HG03571 (cell line): ENCODE measurements around the gene CNTN6.
"Not testable (repeated sequence)": the region's sequence is repeated elsewhere in the genome, so short reads cannot be mapped to it uniquely, and the experiment has no call there.

ENCODE experiments used
- ATAC-seq: cut with Tn5 transposase; IDR thresholded peaks from one replicate; pipeline ENCODE4 v1.9.1; 2021; ENCODE audit not compliant: unreplicated experiment

CNTN6 gene

DNA sequence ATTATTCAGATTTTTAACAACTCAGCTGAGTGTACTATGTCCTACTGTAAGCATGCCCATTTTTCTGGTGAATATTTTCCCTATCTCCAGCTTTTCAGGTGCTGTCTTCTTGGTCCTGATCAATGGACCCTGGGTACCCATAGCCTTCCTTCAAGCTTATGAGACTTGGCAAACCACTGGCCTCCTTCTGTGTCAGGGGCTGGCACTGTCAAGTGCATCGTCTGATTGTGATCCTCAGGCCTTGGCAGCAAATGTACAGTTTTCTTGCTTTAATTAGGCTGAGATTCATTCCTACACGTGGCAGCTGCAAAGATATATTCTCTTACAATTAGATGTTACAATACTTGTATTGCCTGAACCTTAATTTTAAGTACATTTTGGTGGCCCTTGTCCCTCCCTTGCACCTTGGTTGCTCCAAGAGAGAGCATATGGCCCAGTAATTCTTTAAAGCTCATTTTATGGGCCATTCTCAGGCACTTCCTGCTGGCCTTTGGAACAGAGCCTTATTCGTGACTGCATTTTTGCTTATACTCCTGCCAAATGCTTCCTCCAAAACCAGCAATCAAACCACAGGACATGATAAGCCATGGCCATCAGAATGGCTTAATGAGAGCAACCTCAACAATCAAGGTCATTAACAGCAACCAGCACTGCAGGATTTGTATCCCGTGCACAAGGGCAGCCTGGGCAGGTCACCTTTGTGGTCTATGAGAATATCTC lies 179.9 kb downstream of the CNTN6 start:
- ATAC-seq = no peak

DNA sequence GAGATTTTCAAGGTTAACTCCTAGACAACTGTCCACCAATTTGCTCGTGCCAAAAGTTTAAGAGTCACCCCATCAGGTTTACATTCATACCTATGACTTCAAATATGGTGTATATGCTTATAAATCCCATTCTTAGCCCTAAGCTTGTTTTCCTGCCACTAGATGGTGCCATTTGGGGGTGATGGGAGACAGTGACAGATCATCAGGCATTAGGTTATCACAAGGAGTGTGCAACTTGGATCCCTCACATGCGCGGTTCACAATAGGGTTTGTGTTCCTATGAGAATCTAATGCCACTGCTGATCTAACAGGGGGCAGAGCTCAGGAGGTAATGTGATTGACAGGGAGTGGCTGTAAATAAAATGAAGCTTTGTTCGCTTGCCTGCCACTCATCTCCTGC lies 182.7 kb downstream of the CNTN6 start:
- no peak for ATAC-seq

DNA sequence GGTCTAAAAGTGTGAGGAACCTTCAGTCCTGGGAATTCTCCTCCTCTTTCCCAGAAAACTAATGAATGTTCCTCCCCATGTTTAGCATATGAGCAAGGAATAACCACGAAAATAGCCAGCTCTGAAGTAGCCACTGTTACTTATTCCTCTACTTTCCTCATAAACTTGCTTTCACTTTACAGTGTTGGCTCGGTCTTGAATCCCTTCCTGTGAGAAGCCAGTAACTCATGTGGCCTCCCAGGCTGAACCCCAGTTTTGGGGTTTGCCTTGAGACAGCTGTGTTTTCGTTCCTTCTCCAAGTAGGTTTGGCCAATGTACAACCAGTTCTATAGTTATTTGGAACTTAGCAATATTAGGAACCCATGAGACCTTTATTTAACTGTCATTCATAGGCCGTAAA lies 195.0 kb downstream of the CNTN6 start:
- no peak for ATAC-seq

DNA sequence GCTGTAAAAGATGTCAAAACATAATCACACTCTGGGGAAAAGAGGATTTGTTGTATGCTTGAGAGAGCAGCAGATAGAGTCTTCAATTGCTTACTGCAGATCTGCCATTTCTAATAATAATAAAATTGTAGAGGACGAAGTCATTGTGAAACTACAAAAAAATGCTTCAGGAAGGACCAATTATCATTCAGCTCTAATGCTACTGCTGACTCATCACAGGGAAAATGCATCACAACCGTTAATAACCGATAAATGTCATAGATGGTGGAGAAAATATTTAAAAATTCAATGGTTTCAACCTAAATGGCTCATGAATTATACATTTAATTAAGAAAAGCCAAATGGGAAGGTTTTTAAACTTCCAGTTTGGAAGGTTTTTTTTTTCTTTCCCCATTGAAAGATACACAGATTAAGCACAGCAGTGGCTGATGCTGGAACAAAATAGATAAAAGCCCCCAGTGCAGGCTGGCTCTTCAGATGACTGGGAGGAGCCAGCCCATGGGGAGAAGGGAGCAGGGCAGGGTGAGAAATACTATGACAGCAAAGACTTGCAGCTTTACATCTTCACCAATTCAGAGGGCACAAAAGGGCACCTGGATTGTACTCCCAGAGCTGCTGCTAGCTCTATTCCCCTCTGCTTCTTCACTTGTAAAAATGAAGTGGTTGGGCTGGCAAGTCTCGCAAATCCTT lies 196.1 kb downstream of the CNTN6 start:
- ATAC-seq = no peak

DNA sequence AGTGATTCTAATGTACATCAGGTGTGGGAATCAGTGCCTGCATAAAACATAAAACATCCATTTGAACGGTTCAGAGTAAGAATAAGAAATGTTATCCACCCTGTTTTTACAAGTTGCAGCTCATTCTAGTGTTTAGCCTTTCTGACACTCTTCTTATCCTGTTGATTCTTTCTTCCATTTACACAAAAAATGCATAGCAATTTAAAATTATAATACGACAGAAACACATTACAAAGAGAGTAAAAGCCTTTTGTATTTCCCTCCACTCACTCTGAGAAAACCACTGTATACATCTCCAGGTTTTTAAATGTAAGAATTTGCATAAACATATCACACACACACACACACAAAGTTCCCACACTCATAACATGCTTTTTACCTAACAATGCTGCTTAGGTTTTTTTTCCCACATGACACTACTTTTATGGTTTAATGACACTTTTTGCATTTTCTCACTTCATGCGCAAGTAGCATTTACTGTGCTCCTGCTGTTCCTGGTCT lies 199.8 kb downstream of the CNTN6 start:
- no peak for ATAC-seq

DNA sequence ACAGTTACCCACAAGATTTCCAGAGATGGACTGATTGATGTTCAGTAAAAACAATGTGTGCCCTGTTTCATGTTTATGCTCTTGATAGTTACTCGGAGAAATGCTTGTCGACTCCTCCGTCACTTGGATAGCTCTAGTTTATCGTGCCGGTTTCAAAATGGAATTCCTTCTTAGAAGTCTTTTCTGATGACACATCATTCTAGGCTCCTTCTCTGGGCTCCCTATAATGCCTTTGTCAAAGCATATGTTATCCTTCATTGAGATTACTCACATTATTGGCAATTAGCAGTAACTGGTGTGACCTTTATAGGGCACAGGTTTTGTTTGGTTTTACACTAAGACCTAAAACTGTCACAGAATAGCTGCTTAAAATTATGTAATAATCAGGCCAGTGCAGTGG lies 201.8 kb downstream of the CNTN6 start:
- no peak for ATAC-seq

DNA sequence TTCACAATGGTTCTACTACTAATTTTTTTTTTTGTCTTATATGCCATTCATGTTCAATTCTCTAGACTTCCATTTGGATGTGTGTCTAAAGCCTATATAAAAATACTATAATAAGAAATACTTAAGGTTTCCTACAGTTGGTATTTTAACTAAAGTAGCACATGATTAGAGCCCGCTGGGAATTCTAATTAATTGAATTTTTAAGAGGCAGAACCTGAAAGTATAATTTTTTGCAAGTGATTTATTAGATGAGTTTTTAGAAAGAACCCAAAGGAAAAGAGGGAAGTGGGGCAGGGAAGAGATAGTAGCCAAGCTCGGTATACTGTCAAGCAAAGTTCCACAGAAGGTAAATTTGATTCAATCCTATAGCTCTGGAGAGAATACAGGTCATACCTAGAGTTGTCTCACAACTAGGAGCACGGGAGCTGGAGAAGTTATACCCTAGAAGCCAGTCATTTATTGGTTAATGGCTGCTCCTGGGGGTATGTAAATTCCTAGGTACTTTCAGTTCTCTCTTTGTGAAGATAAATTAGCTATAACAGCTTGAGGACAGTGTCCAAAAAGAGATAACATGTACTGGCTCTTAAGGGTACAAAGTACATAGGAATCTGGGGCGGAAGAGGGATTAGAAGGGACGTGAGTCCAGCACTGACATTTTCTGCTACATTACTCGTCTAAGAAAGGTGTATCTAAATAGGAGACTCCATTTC lies 225.6 kb downstream of the CNTN6 start:
- no peak for ATAC-seq

DNA sequence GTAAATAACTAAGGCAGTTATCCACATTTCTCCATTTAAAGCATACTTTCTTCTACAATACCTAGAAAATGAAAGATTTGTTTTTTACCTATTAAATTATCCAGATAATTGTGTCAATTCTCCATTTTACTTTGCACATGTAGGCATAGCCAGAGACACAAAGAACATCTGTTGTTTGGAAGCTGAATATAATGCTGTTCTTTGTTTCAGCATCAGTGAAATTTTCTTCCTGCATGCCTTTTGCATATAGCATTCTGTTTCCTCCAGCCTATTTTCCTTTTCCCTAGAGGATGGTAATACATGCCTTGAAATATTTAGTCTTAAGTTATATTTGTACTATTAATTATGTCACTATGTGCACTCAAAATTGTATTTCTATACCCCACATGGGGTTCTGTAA lies 233.7 kb downstream of the CNTN6 start:
- ATAC-seq = no peak

DNA sequence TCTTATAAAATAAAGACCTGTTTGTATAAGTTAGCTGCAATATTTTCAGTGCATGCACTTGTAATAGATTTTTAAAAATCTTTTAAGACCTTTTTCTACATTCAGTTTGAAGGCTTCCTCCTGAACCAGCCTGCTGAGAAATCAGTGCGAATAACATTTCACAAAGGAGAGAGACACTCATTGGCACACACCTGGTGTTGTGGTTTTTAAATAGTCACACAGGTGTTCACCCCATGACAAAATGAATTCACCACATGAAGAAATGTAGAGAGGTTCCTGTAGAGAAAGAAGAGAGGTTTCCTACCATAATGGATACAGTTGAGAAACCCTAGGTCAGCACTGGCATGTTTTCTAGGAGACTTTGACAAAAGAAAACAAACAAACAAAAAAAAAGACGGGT lies 237.3 kb downstream of the CNTN6 start:
- ATAC-seq = no peak

DNA sequence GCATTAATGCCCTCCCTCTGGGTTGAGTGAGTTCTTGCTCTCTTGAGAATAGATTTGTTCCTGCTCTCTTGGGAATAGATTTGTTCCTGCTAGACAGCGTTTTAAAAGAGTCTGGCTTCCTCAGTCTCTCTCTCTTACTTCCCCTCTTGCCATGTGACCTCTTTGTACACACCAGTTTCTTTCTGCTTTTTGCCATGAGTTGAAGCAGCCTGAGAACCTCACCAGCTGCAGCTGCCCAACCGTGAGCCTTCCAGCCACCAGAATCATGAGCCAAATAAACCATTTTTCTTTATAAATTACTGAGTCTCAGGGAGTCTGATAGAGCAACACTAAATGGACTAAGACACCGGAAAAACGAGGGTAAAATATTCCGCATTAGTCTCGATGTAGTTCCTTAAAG lies 253.6 kb downstream of the CNTN6 start:
- ATAC-seq = no peak

DNA sequence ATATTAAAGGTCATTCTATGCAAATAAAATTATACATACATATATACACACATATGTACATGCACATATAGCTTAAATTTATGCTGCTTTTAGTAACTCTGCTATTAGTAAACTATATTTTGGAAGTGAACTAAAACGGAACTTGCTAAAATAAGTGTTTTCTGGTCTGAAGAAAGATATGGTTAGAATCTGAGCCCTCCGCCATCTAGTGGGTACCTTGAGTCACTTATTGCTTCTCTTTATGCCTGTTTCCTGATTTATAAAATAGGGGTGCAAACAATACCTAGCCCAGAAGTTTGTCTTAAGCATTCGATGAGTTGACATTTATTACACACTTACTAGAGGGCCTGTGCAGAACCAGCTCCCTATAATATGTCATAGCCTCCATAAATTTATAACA lies 255.7 kb downstream of the CNTN6 start:
- no peak for ATAC-seq

DNA sequence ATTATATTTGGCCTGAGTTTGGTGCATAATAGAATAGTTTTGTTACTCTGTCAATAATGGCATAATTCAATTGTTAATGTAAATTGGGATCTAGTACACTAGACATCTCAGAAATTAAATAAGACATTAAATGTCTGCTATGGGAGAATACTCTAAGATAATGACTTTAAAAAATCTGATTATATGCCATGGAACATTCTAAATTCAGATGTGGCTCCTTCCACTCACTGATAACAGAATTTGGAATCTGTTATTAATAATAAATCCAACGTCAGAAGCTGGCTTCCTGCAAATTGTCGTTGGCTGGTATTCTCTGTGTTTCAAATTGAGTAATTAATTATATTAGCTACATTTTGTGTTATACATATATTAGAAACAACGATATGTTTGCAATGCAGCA lies 258.1 kb downstream of the CNTN6 start:
- no peak for ATAC-seq

DNA sequence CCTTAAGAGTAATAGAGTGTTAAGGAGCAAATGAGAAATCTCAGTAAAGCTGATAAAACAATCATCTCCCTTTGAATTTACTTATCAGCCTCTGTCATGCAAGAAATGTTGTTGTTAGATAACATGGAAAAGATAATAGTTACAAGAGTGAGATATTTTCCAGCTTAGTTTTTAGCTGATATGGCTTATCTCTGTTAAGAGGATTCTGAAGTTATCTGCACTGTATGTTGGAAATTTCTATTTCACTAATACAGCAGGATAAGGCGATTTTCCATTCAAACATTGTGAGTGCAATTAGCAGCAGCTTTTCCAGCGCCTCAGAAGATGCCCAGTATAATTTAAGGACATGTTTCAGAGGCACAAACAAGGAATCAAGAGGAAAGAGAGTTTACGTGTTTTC lies 262.9 kb downstream of the CNTN6 start:
- ATAC-seq = no peak

DNA sequence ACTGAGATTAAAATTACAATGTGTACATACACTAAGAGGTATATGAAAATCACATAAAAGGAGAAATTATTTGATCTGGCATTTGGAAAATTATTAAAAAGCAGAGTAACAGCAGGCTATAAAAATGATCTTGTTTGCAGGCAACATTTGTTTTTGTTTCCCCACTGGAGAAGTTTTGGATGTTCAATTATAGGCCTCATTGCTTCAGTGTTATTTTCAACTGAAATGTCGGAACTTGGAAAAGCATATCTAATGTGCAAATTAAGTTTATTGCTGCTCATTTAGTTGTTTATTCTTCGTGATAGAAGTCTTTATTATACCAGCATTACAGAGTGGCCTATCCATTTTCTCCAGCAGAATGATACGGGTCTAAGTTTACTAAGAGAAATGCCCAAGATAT lies 263.3 kb downstream of the CNTN6 start:
- no peak for ATAC-seq

DNA sequence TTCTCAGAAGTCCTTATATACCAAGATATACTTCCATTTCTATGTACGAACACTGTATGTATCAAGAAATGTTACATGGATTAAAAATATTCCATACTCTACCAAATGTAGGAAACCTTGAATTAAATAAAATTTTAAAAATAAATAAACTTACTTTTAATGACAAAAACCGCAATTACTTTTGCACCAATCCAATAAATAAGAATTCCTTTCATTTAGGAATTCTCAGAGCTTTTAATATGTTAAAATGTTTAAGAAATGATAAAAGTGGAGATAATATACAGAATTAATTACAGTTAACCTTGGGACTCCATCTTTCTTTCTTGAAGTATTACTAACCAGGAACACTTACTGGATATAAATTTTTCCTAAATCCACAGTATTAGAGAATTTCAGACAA lies 272.7 kb downstream of the CNTN6 start:
- ATAC-seq = no peak

DNA sequence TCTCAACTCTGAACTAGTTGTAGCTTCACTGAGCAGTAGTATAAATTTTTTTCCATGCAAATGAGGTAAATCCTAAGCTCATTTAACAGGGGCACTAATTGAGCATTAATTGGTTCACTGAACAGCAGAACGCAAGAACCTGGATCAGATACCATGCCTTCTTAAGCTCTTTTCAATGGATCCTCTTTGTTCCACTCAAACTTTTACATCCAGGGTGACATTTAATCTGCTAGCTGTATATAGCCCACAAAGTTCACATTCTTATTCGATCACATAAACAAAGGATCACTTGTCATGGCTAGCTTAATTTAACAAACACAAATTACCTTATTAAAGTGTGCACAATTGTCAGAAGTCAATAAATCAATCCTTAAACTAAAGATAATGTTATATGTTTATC lies 281.6 kb downstream of the CNTN6 start:
- no peak for ATAC-seq

DNA sequence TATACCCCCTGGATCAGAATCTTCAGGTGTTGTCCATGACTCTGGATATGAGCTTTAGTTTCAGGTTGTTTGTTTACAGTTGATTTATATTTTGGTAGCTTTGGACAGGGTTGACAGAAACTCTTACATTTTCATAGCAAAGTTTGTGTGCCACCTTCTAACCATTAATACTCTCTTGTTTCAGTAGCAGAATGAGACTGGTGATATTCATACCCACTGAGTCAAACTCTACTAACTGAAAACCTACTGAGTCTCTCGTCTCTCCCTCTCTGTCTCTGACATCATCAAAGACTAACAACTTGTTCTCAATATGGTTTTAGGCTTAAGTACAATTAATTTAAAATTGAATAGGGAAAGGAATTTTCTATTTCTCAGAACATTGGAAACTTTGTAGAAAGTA lies 282.3 kb downstream of the CNTN6 start:
- ATAC-seq = no peak

DNA sequence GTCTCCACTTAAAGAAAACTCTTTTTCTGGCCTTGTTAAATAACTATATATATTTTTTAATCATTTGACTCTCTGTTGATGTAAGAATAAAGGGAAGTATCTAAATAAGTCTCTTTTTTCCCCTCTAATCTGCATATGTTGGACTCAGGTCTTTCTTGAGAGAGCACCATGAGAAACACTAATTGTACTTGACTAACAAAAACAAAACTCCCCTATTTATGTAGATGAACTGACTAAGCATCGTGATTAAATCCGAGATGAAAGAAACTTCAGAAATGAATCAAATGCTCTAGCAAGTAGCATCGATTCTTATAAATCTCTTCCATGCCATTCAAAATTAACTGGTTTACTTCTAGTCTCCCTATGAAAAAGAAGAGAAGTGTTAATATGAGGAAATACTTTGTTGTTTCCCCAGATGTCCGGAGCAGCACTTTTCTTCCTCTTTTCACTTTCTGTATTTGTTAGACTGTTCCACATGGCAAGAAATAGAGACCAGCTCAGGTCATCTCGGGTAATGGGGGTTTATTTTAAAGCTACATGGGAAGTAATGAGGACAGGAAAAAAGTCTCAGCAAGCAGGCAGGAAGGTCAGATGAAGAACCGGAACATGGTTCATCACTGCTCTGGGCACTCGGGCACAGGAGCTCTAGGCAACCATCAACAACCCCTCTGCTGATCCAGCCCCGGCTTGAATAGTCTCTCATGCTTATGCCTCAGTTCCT lies 288.3 kb downstream of the CNTN6 start:
- no peak for ATAC-seq

DNA sequence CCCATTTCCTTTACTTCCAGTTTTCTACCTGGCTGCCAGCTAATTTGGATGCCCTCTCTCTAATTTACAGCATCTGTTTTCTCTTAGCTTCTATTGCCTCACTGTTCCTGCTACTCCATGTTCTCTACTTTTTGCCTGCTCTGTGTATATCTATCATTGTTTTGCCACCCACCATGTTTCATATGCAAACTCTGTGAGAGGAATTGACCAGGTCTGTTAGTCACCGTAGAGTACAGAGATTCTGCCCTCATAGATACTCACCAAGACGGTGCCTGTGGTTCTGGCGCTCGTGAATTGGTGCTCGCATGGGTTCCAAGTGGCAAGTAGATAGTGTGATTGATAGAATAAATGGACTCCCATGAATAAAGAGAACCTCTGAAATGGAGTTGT lies 288.8 kb downstream of the CNTN6 start:
- ATAC-seq = no peak

DNA sequence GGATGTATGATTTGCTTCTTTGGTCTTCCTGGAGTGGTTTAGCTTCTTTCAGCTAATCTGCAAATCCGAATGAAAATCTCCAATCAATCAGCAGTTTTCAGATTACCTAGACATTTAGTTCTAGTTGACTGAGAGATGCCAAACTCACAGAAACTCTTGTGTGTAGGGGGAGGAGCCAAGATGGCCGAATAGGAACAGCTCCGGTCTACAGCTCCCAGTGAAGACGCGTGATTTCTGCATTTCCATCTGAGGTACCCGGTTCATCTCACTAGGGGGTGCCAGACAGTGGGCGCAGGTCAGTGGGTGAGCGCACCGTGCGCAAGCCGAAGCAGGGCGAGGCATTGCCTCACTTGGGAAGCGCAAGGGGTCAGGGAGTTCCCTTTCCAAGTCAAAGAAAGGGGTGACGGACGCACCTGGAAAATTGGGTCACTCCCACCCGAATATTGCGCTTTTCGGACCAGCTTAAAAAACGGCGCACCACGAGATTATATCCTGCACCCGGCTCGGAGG lies 294.6 kb downstream of the CNTN6 start:
- ATAC-seq = not testable (repeated sequence)

DNA sequence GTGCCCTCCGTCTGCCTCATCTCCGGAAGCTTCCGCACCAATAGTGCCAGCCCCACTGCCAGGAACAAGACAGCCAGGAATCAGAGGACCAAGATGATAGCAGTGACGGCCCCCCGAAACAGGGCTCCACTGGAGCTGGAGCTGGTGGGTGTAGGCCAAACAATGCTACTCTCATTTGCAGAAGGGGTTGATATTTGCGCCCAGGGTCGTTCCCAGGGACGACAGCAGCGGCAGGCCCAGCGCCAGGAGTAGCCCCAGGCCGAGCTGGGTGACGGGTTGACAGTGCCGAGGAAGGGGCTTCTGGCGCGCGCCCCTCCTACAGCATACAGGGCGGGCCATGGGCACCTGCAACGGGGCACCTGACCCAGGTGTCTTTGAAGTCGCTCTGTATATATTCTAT lies 301.4 kb downstream of the CNTN6 start:
- ATAC-seq = no peak
